ENCODE measurements around the gene EPHA3.

- TF ChIP-seq HDAC1 (IDR thresholded peaks at IDR 0.05) = no peak
- TF ChIP-seq EP300 (IDR thresholded peaks at IDR 0.05; ENCODE audit: low read length) = no peak
- no peak for TF ChIP-seq ELK1 (CRISPR knock-in tag; IDR thresholded peaks at IDR 0.05)
These were observed 127.2 kb downstream of the EPHA3 start for GRCh38 chr3:89234620-89235019.

Measured in K562 (cell line).